ENCODE data around the gene OR6F1.
"Not testable (repeated sequence)": the region's sequence is repeated elsewhere in the genome, so short reads cannot be mapped to it uniquely, and the experiment has no call there.

The OR6F1 gene

DNA sequence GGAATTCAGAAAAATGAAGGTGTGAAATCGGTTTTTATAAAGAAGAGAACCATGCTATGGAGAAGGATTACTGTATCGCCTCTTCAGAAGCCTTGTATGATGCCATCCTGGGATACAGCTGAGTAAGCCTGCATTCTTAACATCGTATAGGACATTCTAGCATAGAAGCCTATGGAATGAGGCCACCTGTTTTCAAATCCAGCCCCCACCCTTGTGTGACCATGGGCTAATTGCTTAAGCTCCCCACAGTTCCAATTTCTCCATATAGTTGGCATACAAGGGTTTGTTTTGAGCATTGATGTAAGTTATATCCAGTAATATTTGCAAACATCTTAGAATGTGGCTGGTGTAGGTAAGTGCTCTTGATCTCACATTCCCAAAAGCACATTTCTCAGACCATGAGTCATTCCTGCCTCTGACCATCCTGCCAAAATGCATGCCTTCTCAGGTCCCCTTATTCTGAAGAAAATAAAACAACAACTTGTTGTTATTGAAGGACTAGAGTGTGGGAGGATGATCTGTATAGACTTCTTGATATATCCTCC, 30.0 kb upstream of the OR6F1 start:
- POLR2A ChIA-PET: no interaction called here
- no peak for DNase-seq (ENCODE audit: extremely low spot score)
- CTCF ChIA-PET: no interaction called here
- TF ChIP-seq SUZ12 (IDR thresholded peaks at IDR 0.05): no peak
- no peak for TF ChIP-seq CTBP1 (IDR thresholded peaks at IDR 0.05; ENCODE audit: borderline replicate concordance)
- TF ChIP-seq SP1 (IDR thresholded peaks at IDR 0.05): no peak
- TF ChIP-seq L3MBTL2 (conservative IDR thresholded peaks at IDR 0.05): no peak
- TF ChIP-seq LEF1 (IDR thresholded peaks at IDR 0.05; ENCODE audit: borderline replicate concordance): no peak
- TF ChIP-seq ARNT (IDR thresholded peaks at IDR 0.05): no peak
- no peak for TF ChIP-seq FOXM1 (IDR thresholded peaks at IDR 0.05; ENCODE audit: borderline replicate concordance)
- TF ChIP-seq HDGF (IDR thresholded peaks at IDR 0.05; ENCODE audit: borderline replicate concordance): no peak
- no peak for TF ChIP-seq ELF4 (IDR thresholded peaks at IDR 0.05)
- no peak for TF ChIP-seq FOXK2 (IDR thresholded peaks at IDR 0.05)
- no peak for TF ChIP-seq ZNF384 (IDR thresholded peaks at IDR 0.05)
- no peak for TF ChIP-seq BHLHE40 (IDR thresholded peaks at IDR 0.05; ENCODE audit: borderline replicate concordance)
- TF ChIP-seq, protein P1, sequence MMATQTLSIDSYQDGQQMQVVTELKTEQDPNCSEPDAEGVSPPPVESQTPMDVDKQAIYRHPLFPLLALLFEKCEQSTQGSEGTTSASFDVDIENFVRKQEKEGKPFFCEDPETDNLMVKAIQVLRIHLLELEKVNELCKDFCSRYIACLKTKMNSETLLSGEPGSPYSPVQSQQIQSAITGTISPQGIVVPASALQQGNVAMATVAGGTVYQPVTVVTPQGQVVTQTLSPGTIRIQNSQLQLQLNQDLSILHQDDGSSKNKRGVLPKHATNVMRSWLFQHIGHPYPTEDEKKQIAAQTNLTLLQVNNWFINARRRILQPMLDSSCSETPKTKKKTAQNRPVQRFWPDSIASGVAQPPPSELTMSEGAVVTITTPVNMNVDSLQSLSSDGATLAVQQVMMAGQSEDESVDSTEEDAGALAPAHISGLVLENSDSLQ (IDR thresholded peaks at IDR 0.05): no peak
- no peak for TF ChIP-seq TARDBP (IDR thresholded peaks at IDR 0.05)

DNA sequence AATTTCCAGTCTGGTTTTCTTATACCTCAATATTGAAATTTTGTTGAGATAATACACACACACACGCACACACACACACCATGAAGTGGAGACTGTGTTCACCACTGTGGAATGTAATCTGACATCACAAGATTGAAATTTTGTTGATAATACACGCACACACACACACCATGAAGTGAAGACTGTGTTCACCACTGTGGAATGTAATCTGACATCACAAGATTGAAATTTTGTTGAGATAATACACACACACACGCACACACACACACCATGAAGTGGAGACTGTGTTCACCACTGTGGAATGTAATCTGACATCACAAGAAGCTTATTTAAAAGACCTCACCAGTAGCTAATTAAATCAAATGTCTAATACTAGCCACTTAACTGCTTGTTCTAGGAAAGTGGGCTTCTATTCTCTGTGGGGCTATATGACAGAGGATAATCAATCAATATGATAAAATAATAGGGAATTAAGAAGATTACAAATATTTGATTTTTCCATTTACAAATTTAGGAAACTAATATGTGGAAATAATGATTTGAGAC, 25.8 kb upstream of the OR6F1 start:
- DNase-seq (ENCODE audit: extremely low spot score); POLR2A ChIA-PET; CTCF ChIA-PET: not testable (repeated sequence)

DNA sequence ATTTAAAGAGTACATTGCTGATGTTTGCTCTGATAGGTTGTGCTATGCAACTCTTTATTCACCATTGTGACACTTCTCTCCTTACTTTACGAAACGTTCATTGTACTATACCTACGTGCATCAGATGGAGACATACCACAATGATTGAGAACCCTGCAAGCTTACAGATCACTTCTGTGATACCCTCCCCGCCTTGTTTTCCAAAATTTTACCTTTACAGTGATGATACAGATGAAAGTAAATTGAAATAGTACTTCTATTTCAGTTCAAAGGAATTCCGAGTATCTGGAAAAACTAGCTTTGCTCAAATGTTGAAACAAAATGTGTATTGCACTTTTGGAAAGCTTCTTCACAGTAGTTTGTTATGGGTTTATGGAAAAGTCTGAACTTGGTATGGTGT, 25.3 kb upstream of the OR6F1 start:
- ChIA-PET CTCF (no interaction called here), POLR2A (no interaction called here)
- TF ChIP-seq TARDBP (IDR thresholded peaks at IDR 0.05): no peak
- no peak for TF ChIP-seq ELF4 (IDR thresholded peaks at IDR 0.05)
- TF ChIP-seq HDGF (IDR thresholded peaks at IDR 0.05; ENCODE audit: borderline replicate concordance): no peak
- TF ChIP-seq LEF1 (IDR thresholded peaks at IDR 0.05; ENCODE audit: borderline replicate concordance): no peak
- no peak for TF ChIP-seq BHLHE40 (IDR thresholded peaks at IDR 0.05; ENCODE audit: borderline replicate concordance)
- no peak for TF ChIP-seq CTBP1 (IDR thresholded peaks at IDR 0.05; ENCODE audit: borderline replicate concordance)
- TF ChIP-seq, protein P1 (IDR thresholded peaks at IDR 0.05): no peak
- no peak for TF ChIP-seq FOXA1 (IDR thresholded peaks at IDR 0.05)
- TF ChIP-seq FOXK2 (IDR thresholded peaks at IDR 0.05): no peak
- TF ChIP-seq ARNT (IDR thresholded peaks at IDR 0.05): no peak
- DNase-seq (ENCODE audit: extremely low spot score): no peak

DNA sequence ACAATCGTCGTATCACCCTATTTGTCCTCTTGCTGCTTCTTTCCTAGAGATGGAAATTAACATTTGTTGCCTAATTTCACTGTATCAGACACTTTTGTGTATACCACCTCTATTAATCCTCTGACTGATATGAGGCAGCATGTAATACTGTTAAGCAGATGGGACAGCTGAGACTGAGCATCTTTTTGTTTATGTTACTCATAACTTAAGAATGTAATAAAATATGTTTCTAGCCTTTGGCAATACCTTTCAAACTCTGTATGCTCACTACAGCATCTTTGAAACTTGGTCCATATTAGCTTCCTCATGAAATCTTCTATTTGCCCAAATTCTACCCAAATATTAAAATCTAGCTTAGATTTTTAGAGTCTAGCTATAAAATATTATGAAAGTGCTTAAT, 24.3 kb upstream of the OR6F1 start:
- POLR2A ChIA-PET: no interaction called here
- CTCF ChIA-PET: no interaction called here
- no peak for TF ChIP-seq ARNT (IDR thresholded peaks at IDR 0.05)
- DNase-seq (ENCODE audit: extremely low spot score): no peak

DNA sequence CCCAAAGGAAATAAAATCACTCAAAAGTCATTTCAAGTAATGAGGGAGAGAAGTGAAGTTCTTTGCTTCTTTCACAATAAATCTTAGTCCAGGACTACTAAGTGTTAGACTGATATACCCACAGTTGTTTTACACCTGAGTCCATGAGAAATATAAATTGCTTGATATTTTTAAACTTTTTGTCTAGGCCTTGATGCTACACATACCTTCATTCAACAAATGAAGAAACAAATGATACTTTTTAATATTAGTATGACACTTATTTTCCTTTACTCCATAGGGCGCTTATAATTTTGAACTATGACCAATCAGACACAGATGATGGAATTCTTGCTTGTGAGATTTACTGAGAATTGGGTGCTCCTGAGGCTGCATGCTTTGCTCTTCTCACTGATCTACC, 21.9 kb upstream of the OR6F1 start, which contains the start of gene OR14K1:
OR14K1 (plus strand) TSS at position 301 of the 400 bp plus-strand sequence; CDS start at position 301, 0 bp downstream.
- ChIA-PET POLR2A (no interaction called here), CTCF (no interaction called here)
- TF ChIP-seq, protein P1 (IDR thresholded peaks at IDR 0.05): no peak
- TF ChIP-seq TARDBP (IDR thresholded peaks at IDR 0.05): no peak
- TF ChIP-seq ARNT (IDR thresholded peaks at IDR 0.05): no peak
- TF ChIP-seq HDGF (IDR thresholded peaks at IDR 0.05; ENCODE audit: borderline replicate concordance): no peak
- TF ChIP-seq BHLHE40 (IDR thresholded peaks at IDR 0.05; ENCODE audit: borderline replicate concordance): no peak
- no peak for TF ChIP-seq NFRKB (IDR thresholded peaks at IDR 0.05)
- TF ChIP-seq ZNF384 (IDR thresholded peaks at IDR 0.05): no peak
- TF ChIP-seq SP1 (IDR thresholded peaks at IDR 0.05): no peak
- TF ChIP-seq ELF4 (IDR thresholded peaks at IDR 0.05): no peak
- TF ChIP-seq CTBP1 (IDR thresholded peaks at IDR 0.05; ENCODE audit: borderline replicate concordance): no peak
- no peak for TF ChIP-seq FOXA1 (IDR thresholded peaks at IDR 0.05)
- no peak for TF ChIP-seq FOXK2 (IDR thresholded peaks at IDR 0.05)
- no peak for TF ChIP-seq FOXM1 (IDR thresholded peaks at IDR 0.05; ENCODE audit: borderline replicate concordance)
- no peak for DNase-seq (ENCODE audit: extremely low spot score)

DNA sequence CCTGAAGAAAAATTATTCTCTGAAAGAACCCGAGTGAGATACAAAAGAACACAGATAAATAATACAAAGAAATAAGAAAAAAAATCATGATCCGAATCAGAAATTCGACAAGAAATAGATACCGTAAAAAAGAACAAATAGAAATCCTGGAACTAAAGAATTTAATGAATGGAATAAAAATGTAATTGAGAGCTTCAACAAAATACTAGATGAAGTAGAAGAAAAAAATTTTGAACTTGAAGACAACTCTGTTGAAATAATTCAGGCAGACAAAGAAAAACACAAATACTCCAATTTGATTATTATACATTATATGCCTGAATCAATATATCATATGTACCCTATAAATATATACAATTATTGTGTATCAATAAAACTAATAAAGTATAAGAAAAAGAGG, 4.8 kb upstream of the OR6F1 start:
- CTCF ChIA-PET: no interaction called here
- DNase-seq (ENCODE audit: extremely low spot score): no peak
- POLR2A ChIA-PET: no interaction called here
- TF ChIP-seq FOXA1 (IDR thresholded peaks at IDR 0.05) (no peak), FOXK2 (IDR thresholded peaks at IDR 0.05) (no peak), BHLHE40 (IDR thresholded peaks at IDR 0.05; ENCODE audit: borderline replicate concordance) (no peak), HDGF (IDR thresholded peaks at IDR 0.05; ENCODE audit: borderline replicate concordance) (no peak), NFRKB (IDR thresholded peaks at IDR 0.05) (no peak), FOXM1 (IDR thresholded peaks at IDR 0.05; ENCODE audit: borderline replicate concordance) (no peak), ELF4 (IDR thresholded peaks at IDR 0.05) (no peak), SUZ12 (IDR thresholded peaks at IDR 0.05) (no peak), SP1 (IDR thresholded peaks at IDR 0.05) (no peak), CTBP1 (IDR thresholded peaks at IDR 0.05; ENCODE audit: borderline replicate concordance) (no peak), ARNT (IDR thresholded peaks at IDR 0.05) (no peak), ZNF384 (IDR thresholded peaks at IDR 0.05) (no peak), TARDBP (IDR thresholded peaks at IDR 0.05) (no peak), LEF1 (IDR thresholded peaks at IDR 0.05; ENCODE audit: borderline replicate concordance) (no peak)
- TF ChIP-seq, protein P1 (IDR thresholded peaks at IDR 0.05): no peak
